Endothelial cell of hepatic sinusoid (primary cell): ENCODE results near the gene RPS17.

Source experiments
- in situ Hi-C: cut with HindIII; loops from 2 replicates; pipeline ENCODE4 v1.10.0; 2017; ENCODE audit warnings: low sequenced_read_pairs

The RPS17 gene

GRCh38 chr15:82548700-82549099, 8.4 kb upstream of the RPS17 start:
- in situ Hi-C loops, result loop anchor here (25.0 kb wide), 5 partner anchors 139 to 814 kb away; partner anchors contain the start of gene MEX3B

GRCh38 chr15:82545478-82545877, 5.2 kb upstream of the RPS17 start:
- in situ Hi-C loops, result loop anchor here (25.0 kb wide), 5 partner anchors 142 to 817 kb away; partner anchors contain the start of gene MEX3B

- in situ Hi-C loops, result loop anchor here (25.0 kb wide), 5 partner anchors 142 to 817 kb away; partner anchors contain the start of gene MEX3B
These were observed 4.7 kb upstream of the RPS17 start for GRCh38 chr15:82545002-82545401.

- in situ Hi-C loops, result loop anchor here (25.0 kb wide), 5 partner anchors 143 to 818 kb away; partner anchors contain the start of gene MEX3B
These were observed 4.2 kb upstream of the RPS17 start for GRCh38 chr15:82544431-82544830.

GRCh38 chr15:82543160-82543559, 2.9 kb upstream of the RPS17 start:
- in situ Hi-C loops, result loop anchor here (25.0 kb wide), 5 partner anchors 144 to 819 kb away; partner anchors contain the start of gene MEX3B

- in situ Hi-C loops, result loop anchor here (25.0 kb wide), 5 partner anchors 146 to 821 kb away; partner anchors contain the start of gene MEX3B
These were observed 751 bp upstream of the RPS17 start for GRCh38 chr15:82540984-82541431.

GRCh38 chr15:82539691-82540054, 584 bp downstream of the RPS17 start:
- in situ Hi-C loops, result loop anchor here (25.0 kb wide), 5 partner anchors 148 to 823 kb away; partner anchors contain the start of gene MEX3B

- in situ Hi-C loops, result loop anchor here (25.0 kb wide), 5 partner anchors 148 to 823 kb away; partner anchors contain the start of gene MEX3B
These were observed 1.1 kb downstream of the RPS17 start for GRCh38 chr15:82538961-82539690.

- in situ Hi-C loops, result loop anchor here (25.0 kb wide), 5 partner anchors 150 to 825 kb away; partner anchors contain the start of gene MEX3B
These were observed 2.8 kb downstream of the RPS17 start for GRCh38 chr15:82537351-82537908.

- in situ Hi-C loops, result loop anchor here (25.0 kb wide), 5 partner anchors 151 to 826 kb away; partner anchors contain the start of gene MEX3B
These were observed 3.6 kb downstream of the RPS17 start for GRCh38 chr15:82536409-82537350.

- in situ Hi-C loops, result loop anchor here (25.0 kb wide), 5 partner anchors 152 to 827 kb away; partner anchors contain the start of gene MEX3B
These were observed 4.5 kb downstream of the RPS17 start for GRCh38 chr15:82535566-82536408.

GRCh38 chr15:82535151-82535550, 5.1 kb downstream of the RPS17 start:
- in situ Hi-C loops, result loop anchor here (25.0 kb wide), 5 partner anchors 152 to 827 kb away; partner anchors contain the start of gene MEX3B

GRCh38 chr15:82534457-82534861, 5.8 kb downstream of the RPS17 start:
- in situ Hi-C loops, result loop anchor here (25.0 kb wide), 5 partner anchors 153 to 828 kb away; partner anchors contain the start of gene MEX3B

GRCh38 chr15:82533801-82534200, 6.5 kb downstream of the RPS17 start:
- in situ Hi-C loops, result loop anchor here (25.0 kb wide), 5 partner anchors 154 to 828 kb away; partner anchors contain the start of gene MEX3B

- in situ Hi-C loops, result loop anchor here (25.0 kb wide), 5 partner anchors 154 to 829 kb away; partner anchors contain the start of gene MEX3B
These were observed 7.2 kb downstream of the RPS17 start for GRCh38 chr15:82532991-82533481.

GRCh38 chr15:82532383-82532990, 7.8 kb downstream of the RPS17 start:
- in situ Hi-C loops, result loop anchor here (25.0 kb wide), 5 partner anchors 155 to 830 kb away; partner anchors contain the start of gene MEX3B

- in situ Hi-C loops, result loop anchor here (25.0 kb wide), 5 partner anchors 156 to 831 kb away; partner anchors contain the start of gene MEX3B
These were observed 8.5 kb downstream of the RPS17 start for GRCh38 chr15:82531496-82532382.
